ENCODE measurements around the gene SMYD1.
"Not testable (repeated sequence)": the region's sequence is repeated elsewhere in the genome, so short reads cannot be mapped to it uniquely, and the experiment has no call there.

The SMYD1 gene

GRCh38 chr2:88067598-88067997, at the start of gene SMYD1:
Gene SMYD1, plus strand, starts transcription at chr2:88067825. Its CDS starts 40 bp downstream, at chr2:88067865.
- no peak for DNase-seq

- DNase-seq: not testable (repeated sequence)
Measured at GRCh38 chr2:88018077-88018805, 49.4 kb upstream of the SMYD1 start.

DNA sequence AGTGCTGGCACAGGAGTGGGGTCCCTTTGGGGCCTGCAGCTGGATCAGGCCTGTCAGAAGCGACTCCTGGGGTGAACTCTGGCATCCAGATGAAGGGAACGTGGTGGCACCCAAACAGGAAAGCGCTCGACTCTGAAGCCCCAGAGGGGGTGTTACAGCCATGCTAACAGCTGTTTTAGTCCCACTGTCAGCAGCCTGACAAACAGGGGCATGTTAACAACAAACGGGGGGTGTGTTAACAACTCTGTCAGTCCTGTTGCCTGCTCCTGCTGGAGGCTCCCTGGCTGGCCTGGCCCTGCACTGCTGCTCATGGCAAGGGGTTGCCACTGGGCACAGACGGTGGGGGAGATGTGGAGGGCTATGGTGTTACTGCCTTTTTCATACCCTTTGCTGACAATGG, 48.7 kb upstream of the SMYD1 start:
- no peak for DNase-seq

- DNase-seq: no peak
Measured at GRCh38 chr2:88019985-88020384, 47.6 kb upstream of the SMYD1 start.

DNA sequence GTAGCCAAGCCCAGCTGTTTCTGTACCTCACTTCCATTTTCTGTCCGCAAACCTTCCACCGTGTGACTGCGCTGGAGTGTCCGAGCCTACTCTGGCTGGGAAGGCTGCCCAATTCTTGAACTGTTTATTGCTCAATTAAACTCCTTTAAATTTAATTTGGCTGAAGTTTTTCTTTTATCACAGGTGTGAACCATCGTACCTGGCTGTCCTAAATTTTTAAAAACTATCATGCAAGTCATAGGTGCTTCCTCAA, 45.0 kb upstream of the SMYD1 start:
- no peak for DNase-seq

GRCh38 chr2:88024509-88024908, 43.1 kb upstream of the SMYD1 start:
- DNase-seq: no peak

DNA sequence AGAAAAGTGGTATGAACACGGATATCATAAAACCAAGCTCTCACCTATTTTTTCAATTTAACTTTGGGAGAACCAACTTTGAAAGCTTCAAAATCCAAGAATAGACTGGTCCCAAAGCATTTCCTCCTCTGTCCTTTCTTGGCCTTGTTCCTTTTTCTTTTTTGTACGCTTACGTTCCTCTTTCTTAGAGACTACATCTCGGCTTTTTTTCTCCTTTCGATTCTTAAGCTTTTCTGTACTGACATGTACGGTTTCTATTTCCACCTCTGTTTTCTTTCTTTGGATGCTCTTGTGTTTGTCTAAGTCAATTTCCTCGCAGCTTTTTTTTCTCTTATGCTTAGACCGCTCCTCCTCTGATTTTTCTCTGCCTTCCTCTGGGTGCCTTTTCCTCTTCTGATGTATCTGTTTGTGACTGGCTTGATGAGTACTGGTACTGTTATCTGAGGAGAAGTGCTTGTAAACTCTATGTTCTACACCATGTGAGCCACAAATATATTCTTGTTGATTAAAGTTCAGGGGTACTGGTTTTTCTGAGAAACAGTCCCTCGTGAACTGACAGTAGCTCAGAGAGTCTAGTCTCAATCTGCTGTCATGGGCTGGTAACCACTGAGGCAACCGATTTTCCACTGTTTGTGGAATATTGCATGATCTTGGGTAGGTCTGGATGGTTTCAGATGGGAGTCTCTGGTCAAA, 39.8 kb upstream of the SMYD1 start:
- DNase-seq: no peak

DNA sequence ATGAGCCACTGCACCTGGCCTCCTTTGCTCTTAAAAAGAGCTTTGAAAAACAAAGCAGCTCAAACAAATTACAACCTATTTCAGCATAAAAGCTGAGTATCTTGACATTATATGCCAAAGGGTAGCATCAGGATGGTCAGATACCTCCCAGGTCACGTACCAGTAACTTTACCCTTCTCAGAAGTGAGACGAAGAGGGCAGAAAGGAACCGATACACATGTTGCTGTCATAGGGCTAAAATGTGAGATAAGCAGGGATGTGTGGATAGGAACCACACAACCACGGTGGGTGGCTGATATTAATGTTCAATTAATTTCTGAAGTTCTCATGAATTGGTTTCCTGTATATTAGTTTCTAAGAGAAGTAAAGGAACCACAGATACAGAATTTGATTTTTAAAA, 38.7 kb upstream of the SMYD1 start:
- no peak for DNase-seq

GRCh38 chr2:88032070-88032702, 35.4 kb upstream of the SMYD1 start:
- no peak for DNase-seq

DNA sequence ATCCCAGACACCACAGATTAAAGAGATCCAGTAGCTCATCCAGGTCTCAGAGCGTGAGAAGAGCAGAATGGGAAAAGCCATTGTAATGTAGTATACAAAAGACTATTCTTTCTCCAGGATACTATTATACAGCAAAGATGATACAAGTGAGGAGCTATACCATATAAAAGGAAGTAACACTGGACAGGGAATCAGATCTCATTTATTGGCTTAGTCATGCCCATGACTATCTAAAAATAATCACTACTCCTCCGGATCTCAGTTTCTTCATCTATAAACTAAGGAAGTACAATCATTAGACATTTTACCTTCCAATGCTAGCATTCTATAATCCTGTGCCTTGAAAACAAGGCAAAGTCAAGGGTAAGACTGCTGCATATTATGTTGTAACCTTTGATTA, 31.4 kb upstream of the SMYD1 start:
- no peak for DNase-seq

DNA sequence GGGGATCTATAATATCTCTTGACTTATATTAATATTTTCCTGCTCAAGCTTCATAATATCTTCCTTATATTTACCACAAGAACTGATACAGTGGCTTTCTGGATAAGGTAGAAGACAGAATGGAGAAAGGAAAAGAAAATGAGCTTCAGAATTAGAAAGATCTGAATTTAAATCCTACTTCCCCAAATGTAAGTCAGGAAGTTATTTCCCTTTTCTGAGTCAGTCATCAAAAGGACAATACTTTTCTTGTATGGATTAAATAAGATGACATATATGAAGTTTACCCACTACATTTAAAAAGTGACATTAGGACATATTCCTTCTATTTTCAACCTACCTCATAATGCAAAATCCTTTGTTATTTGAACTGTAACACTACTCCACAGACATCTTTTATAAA, 31.0 kb upstream of the SMYD1 start:
- no peak for DNase-seq

- peak; percentile 99 for DNase-seq
Measured at GRCh38 chr2:88038263-88039105, 29.1 kb upstream of the SMYD1 start.

DNA sequence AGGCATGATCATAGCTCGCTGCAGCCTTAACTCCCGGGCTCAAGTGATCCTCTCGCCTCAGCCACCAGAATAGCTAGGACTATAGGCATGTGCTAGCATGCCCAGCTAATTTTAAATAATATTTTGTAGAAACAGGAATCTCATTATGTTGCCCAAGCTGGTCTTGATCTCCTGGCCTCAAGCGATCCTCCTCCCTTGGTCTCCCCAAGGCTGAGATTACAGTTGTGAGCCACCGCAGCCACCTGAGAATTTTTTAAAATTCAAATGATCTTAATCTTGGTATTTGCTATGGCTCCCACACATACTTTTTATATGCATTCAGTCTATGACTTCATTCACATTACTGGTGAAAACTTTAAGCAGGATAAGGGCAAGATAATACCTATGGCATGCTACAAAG, 25.1 kb upstream of the SMYD1 start:
- DNase-seq: no peak

- DNase-seq: not testable (repeated sequence)
Measured at GRCh38 chr2:88045561-88045960, 22.1 kb upstream of the SMYD1 start.

- DNase-seq: peak; percentile 28
Measured at GRCh38 chr2:88048541-88048940, 19.1 kb upstream of the SMYD1 start.

DNA sequence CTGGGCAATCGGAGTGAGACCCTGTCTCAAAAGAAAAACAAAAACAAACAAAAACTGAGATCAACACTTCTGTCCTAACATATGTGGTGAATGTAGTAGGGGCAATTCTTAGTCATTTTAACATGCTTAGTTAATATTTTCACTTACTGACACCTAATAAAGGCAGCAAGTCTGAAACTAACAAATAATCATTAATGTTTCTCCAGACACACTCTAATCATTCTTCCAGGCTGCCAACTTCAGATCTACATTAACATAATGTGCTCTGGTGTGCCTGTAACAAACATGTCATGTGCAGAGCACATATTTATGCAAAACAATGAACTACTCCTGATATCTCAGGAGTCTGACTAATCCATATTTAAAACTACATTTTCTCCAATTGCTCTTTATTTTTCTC, 18.0 kb upstream of the SMYD1 start:
- no peak for DNase-seq

GRCh38 chr2:88051792-88052191, 15.8 kb upstream of the SMYD1 start:
- no peak for DNase-seq

GRCh38 chr2:88053296-88053695, 14.3 kb upstream of the SMYD1 start:
- DNase-seq: no peak

GRCh38 chr2:88053934-88054781, 13.5 kb upstream of the SMYD1 start:
- DNase-seq: no peak

GRCh38 chr2:88054782-88055370, 12.7 kb upstream of the SMYD1 start:
- DNase-seq: peak; percentile 70

GRCh38 chr2:88055371-88056128, 12.1 kb upstream of the SMYD1 start, which contains the start of gene KRCC1:
Gene KRCC1, minus strand, starts transcription at chr2:88055783. Its CDS starts 27,220 bp downstream, at chr2:88028563.
- peak; percentile 98 for DNase-seq
